Frontal cortex (tissue), 4 donors: Measurements from ENCODE around the gene POLDIP3. TPM values are rescaled to one million over a fixed set of nuclear protein-coding genes. Genes with fewer than 3 reads are reported as not detected.
"Not testable (repeated sequence)": the region's sequence is repeated elsewhere in the genome, so short reads cannot be mapped to it uniquely, and the experiment has no call there.

Source experiments
- DNase-seq, 2 donors: peaks; one replicate each; pipeline ENCODE4 v3.0.0; 2012; ENCODE audit warnings: low spot score in 2 of 2
- FAIRE-seq: peaks from 2 replicates; lab custom pipeline; 2012; peaks lifted over from hg19 to GRCh38; lab: Jason Lieb, UNC
- total RNA-seq: library from RNA; depleted of rRNA; stranded (reverse); fragments of >200 nt; gene quantifications from one replicate; pipeline ENCODE4 v1.2.3, GENCODE V29; 2014
- donor health status: control.
- donor health status: control.
- donor health status: control.

POLDIP3 gene
- total RNA-seq, 1 donor from 2014 or later = 28.5 TPM

- no peak for FAIRE-seq
These were observed 17.7 kb downstream of the POLDIP3 start for GRCh38 chr22:42596863-42597530.

GRCh38 chr22:42596336-42596735 lies 18.3 kb downstream of the POLDIP3 start:
- FAIRE-seq = no peak

More at GRCh38 chr22:42596863-42597530, 17.7 kb downstream of the POLDIP3 start:
- no peak for DNase-seq

DNA sequence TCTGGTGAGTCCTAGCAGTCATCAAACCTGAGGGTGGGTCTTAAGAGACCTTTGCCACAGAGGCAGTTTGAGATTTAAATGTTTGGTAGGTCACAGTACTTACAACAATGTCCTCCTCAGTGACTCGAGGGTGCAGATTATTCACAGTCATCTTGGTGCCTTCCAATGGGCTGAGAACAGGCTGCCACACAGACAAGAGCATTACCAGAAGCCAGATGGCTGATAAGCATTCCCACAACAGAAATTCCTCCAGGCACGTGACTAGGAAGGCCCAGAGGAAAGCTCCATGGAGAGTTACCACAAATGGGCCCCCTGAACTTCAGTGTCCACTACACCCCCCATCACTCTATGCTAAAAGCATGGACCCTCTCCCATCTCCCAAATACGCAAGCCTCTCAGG lies 19.2 kb downstream of the POLDIP3 start:
- FAIRE-seq = no peak
- no peak for DNase-seq

More at GRCh38 chr22:42596336-42596735, 18.3 kb downstream of the POLDIP3 start:
- no peak for DNase-seq

- FAIRE-seq (no peak), DNase-seq (no peak)
These were observed 22.7 kb downstream of the POLDIP3 start for GRCh38 chr22:42591987-42592386.

- FAIRE-seq = no peak
- DNase-seq = no peak
These were observed 27.0 kb downstream of the POLDIP3 start for GRCh38 chr22:42587588-42588175.

- no peak for FAIRE-seq
- no peak for DNase-seq
These were observed 28.3 kb downstream of the POLDIP3 start for GRCh38 chr22:42586381-42586780.

DNA sequence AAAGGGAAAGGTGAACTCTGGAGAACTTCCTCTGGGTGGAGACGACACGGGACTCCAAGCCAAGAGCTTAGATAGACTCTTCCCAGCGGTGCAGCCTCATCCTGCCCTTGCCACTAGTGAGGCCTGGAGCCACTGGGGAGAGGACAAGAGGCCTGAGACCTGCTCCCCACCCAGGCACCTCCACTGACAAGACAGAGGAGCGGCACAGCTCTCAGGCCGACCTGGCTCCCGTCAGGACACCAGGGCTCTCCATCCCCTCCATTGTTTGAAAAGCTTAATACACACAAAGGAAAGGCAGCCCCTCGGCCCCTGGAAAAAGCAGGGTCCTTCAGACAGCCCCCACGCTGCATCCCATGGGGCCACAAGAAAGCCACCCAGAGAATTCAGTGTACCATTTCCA lies 29.6 kb downstream of the POLDIP3 start:
- no peak for DNase-seq
- FAIRE-seq = no peak

GRCh38 chr22:42584364-42584940 lies 30.2 kb downstream of the POLDIP3 start:
- no peak for FAIRE-seq
- DNase-seq = no peak

GRCh38 chr22:42582987-42583386 lies 31.7 kb downstream of the POLDIP3 start:
- DNase-seq (no peak), FAIRE-seq (no peak)

GRCh38 chr22:42581762-42582716 lies 32.6 kb downstream of the POLDIP3 start:
- FAIRE-seq = no peak

GRCh38 chr22:42581194-42581761 lies 33.4 kb downstream of the POLDIP3 start:
- not testable (repeated sequence) for FAIRE-seq, DNase-seq

More at GRCh38 chr22:42581762-42582716, 32.6 kb downstream of the POLDIP3 start:
- peak; percentile 83 to 84 for DNase-seq

DNA sequence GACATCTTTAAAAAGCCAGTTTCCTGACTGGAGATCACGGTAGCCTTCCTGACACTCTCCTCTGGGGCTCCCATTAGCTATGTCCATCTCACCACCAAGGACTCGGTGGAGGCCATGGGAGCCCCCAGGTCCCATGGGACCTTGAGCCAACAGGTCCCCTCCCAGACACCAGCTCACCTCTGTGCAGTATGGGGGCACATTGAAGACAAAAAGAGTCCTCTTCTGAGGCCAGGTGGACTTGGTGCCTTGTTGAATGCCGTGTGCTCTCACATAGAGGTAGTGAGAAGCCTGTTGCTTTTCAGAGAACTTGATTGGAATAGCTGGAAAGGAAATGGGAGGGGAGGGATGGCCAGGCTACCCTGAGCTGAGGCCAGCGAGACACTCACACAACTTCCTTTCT lies 34.6 kb downstream of the POLDIP3 start:
- not testable (repeated sequence) for FAIRE-seq

GRCh38 chr22:42577623-42578240 lies 37.0 kb downstream of the POLDIP3 start:
- no peak for DNase-seq
- no peak for FAIRE-seq

More for the DNA sequence above, 34.6 kb downstream of the POLDIP3 start:
- DNase-seq = not testable (repeated sequence)

GRCh38 chr22:42577141-42577540 lies 37.5 kb downstream of the POLDIP3 start:
- DNase-seq, FAIRE-seq: not testable (repeated sequence)

DNA sequence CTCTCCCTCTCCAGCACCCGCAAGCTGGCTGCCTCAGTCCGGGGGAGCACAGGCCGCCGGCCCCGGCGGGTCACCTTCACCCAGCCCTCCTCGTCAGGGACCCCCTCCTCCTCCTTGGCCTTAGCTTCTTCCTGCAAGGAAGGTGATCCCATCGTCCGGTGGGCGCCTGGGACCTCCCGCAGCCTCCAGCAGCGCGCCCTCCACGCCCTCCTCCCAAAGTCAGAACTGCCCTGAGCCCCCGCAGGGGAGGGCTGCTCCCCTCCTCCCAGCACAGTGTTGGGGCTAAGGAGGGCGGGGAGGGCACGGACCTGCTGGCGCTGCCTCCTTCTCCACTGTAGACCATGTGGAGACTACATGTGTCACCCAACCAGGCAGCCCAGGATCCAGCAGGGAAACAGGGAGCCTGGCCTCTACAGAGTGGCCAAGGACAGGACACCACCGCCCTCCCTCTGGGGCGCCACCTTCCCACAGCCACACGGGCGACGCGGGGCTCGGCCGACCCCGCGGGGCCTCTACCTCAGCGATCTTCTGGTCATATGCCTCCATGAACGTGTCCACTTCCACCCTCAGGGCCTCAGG lies 38.6 kb downstream of the POLDIP3 start:
- not testable (repeated sequence) for DNase-seq, FAIRE-seq

GRCh38 chr22:42574468-42574867 lies 40.2 kb downstream of the POLDIP3 start:
- FAIRE-seq, DNase-seq: not testable (repeated sequence)

DNA sequence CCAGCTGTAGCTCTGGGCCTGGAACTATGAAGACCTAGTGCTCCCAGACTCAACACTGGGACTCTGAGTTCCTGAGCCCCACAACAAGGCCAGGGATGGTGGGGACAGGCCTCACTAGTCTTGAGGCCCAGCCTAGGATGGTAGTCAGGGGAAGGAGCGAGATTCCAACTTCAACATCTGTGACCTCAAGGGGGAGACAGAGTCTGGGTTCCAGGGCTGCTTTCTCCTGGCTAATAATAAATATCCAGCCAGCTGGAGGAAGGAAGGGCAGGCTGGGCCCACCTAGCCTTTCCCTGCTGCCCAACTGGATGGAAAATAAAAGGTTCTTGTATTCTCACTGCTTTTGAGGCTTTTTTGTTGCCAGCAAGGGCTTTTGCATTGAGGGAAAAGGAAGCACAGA lies 40.6 kb downstream of the POLDIP3 start:
- not testable (repeated sequence) for FAIRE-seq, DNase-seq

GRCh38 chr22:42571068-42571467 lies 43.6 kb downstream of the POLDIP3 start:
- not testable (repeated sequence) for FAIRE-seq

GRCh38 chr22:42570580-42570979 lies 44.1 kb downstream of the POLDIP3 start:
- DNase-seq, FAIRE-seq: not testable (repeated sequence)

More at GRCh38 chr22:42571068-42571467, 43.6 kb downstream of the POLDIP3 start:
- DNase-seq = not testable (repeated sequence)
